HG02943 (cell line): ENCODE data around the gene SHISA7.

Source experiments
- ATAC-seq: cut with Tn5 transposase; IDR thresholded peaks from one replicate; pipeline ENCODE4 v1.9.1; 2021; ENCODE audit warnings: mild to moderate bottlenecking, low read depth, moderate library complexity; ENCODE audit not compliant: unreplicated experiment

The SHISA7 gene

DNA sequence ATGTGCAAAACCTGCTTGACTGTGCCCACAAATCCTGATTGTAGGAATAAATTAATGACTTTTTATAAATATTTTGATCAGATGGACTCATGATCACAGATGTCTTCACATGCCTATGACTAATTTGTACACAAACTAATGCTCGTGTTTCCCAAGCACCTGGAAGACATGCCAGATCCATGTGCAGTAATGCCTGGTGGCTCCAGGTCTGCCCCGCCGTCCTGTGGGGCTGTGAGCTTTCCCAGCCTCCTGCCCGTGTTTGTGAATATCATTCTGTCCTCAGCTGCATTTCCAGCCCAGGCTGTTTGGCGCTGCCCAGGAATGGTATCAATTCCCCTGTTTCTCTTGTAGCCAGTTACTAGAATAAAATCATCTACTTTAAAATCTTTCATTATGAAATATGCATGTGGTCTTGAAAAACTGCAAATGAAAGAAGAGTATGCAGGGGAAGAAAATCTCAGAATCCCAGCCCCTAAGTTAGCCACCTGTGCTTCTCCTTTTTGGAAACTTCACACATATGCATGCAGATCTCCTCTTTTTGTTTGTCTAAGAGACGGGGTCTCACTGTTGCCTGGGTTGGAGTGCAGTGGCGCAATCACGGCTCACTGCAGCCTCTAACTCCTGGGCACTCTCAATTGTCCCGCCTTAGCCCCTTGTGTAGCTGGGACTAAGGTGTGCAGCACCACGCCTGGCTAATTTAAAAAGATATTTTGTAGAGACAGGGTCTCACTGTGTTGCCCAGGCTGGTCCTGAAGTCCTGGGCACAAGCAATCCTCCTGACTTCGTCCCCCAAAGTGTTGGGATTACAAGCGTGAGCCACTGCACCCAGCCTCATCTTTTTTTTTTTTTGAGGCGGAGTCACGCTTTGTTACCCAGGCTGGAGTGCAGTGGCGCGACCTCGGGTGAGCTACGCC is 51.1 kb downstream of the SHISA7 start:
- ATAC-seq, result no peak

DNA sequence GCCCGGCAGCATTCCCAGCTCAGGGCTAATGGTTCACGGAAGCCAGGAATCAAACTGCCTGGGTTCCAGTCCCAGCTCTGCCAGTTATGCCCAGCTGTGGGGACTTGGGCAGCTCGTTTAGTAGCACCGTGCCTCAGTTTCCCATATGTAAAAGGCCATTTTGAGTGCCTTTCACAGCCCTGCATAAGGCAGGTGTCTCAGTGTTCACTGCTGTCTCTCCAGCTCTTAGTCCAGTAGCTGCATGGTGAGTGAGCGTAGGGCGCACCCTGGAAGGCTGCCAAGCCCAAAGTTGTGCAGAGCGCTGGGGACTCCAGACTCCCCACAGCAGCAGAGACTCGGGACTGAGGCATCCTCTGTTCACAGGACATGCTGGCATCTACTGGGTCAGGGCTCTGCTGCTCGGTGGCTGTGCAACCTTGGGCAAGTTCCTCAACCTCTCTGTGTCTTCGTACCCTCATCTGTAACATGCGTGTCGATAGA is 51.9 kb downstream of the SHISA7 start:
- ATAC-seq, result no peak

DNA sequence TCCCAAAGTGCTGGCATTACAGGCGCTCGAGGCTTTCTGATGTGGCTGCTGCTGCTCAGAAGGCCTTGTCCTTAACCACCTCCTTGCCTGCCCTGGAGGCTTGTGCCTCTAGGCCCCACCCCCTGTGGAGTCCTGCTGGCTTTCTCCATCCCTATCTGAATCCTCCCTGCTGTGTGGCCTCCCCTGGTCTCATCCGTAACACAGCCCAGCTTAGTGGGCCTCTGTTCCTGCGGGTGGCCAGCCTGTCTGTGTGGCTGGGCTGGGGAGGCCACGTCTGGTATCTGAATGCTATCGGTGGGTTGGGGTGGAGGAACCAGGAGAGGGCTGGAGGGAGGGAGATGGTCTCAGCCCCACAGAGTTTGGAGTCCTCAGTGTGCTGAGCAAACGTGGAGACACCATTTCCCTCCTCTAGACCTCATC is 52.6 kb downstream of the SHISA7 start:
- no peak for ATAC-seq

DNA sequence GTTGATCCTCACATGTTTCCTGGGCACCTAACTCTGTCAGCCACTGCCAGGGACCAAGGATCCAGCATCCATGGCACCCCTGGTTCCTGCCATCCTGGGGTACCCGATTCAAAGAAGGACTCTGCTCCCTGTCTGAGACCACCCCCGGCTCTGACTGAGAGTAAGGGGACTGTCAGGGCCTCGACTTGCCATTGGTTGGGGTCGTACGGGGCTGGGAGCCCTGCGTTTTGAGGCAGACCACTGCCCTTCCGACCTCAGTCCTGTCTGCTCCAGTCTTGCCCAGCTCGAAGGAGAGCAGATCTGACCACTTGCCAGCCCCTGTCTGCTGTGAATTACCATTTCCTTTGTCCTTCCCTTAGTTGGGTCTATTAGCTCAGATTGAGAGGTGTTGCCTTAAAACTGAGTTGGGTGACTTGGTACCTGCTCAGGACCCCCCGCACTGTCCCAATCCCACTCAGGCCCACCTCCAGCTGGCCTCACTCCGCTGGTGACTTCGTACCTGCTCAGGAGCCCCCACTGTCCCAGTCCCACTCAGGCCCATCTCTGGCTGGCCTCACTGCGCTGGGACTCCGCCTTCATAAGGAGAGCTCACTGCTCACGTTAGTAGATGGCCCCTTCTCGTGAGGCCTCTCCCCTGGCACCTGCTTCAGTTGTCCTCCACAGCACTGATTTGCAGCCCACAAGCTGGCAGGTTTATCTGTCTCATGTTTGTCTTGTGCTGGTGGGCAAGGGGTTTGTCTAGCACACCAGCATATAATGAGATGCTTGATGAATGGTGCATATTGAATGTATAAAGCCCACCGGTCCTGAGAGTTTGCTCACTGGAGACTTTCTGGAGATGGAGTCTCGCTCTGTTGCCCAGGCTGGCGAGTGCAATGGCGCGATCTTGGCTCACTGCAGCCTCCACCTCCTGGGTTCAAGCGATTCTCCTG is 53.4 kb downstream of the SHISA7 start:
- ATAC-seq, result no peak

DNA sequence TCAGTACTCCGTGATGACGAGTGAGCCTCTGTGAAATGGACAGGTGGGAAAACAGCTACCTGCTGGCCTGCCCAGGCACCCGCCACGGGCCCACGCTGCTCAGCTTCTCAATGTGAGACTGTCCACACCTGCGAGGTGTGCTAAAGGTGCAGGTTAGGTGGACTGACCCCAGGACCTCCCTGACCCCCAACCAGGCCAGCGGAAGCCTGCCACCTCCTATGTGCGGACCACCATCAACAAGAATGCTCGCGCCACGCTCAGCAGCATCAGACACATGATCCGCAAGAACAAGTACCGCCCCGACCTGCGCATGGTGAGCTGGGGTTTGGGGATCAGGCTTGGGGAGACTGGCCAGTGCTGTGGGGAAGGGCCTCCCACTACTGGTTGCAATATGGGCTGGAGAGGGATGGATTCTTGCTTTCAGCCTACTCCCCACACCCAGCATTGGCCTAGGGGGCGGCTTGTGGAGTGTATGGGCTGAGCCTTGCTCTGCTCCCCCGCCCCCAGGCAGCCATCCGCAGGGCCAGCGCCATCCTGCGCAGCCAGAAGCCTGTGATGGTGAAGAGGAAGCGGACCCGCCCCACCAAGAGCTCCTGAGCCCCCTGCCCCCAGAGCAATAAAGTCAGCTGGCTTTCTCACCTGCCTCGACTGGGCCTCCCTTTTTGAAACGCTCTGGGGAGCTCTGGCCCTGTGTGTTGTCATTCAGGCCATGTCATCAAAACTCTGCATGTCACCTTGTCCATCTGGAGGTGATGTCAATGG is 55.2 kb downstream of the SHISA7 start:
- no peak for ATAC-seq

DNA sequence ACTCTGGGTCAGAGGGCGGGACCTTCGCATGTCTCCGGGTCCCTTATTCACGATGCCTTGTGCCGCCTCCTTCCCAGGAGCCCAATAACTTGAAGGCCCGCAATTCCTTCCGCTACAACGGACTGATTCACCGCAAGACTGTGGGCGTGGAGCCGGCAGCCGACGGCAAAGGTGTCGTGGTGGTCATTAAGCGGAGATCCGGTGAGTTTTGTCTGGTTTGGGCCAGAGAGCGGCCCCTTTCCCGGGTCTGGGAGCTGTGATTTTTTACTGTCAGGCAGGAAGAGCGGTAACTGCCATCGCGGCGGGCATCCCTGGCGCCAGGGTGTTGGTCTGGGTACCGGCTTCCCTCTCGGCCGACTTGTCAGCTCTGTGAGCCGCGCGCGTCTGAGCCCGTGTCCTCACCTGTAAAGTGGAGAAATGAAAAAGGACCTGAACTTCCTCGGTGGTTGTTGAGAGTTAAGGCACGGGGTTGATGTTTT is 56.6 kb downstream of the SHISA7 start:
- no peak for ATAC-seq

DNA sequence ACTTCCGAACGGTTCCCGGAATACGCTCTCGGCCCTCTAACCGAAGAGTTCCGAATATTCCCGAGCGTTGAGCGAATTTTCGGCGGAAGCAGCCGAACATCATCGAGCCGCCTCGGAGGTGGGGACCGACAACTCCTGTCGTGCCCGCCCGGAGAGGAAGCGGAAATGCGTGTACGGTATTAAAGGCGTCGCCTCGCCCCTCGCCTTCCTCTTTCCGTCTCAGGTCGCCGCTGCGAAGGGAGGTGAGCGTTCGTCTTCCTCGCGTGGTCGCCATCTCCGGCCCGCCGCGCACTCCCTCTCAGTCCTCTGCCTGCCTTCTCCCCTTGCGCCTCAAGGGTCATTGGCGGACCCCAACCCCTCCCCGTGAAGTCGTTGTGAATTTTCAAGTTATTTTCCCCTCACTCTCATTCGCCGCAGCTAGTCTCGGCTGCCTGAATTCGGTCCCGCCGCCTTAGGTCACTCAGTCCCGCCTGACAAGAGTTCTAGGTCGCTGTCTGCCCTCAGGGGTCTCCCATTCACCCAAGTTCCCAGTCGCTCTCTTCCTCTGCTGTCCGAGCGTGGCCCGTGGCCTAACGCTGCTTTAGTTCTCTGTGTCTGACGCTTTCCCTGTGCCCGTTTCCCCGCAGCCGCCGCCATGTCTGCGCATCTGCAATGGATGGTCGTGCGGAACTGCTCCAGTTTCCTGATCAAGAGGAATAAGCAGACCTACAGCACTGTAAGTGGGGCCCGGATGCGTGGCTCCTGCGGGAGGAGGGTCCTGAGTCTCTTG is 57.2 kb downstream of the SHISA7 start, which contains the start of gene RPL28:
RPL28 (plus strand) TSS at position 209 of the 769 bp plus-strand sequence; CDS start at position 635, 426 bp downstream.
- peak; percentile 55 for ATAC-seq

DNA sequence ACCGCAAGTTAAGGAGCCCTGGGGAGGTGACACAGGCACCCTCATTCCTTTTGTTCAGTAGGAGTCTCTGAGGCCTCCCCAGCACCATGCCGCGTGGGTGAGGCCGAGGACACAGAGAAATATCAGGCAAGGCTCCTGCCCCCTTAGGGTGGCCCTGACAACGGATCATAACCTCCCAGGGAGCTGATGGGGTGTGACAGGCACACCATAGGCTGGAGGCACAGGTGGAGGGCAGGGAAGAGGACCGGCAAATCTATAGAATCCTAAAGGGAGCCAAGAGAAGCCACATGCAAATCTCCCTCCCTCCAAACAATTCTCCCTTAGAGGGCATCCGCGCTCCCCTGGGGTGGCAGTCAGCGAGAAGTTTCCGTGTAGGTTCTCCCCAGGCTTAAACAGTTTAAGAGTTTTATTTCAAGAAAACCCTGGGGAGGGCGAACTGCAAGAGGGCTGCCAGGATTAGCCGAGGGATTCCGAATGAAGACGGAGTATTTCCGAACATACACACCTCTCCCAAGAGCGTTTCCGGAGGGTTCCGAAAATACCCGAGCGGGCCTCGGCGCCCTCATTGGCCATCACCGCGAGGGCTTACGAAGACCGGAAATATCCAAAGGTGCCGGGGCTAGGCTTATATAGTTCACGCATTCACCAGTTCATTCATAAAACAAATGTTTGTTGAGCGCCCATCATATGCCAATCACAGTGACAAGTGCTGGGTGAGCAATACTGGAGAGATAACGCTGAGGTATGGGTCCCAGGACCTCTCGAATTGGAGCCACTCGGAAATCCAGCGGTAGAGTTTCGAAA is 58.0 kb downstream of the SHISA7 start:
- peak; percentile 56 for ATAC-seq

DNA sequence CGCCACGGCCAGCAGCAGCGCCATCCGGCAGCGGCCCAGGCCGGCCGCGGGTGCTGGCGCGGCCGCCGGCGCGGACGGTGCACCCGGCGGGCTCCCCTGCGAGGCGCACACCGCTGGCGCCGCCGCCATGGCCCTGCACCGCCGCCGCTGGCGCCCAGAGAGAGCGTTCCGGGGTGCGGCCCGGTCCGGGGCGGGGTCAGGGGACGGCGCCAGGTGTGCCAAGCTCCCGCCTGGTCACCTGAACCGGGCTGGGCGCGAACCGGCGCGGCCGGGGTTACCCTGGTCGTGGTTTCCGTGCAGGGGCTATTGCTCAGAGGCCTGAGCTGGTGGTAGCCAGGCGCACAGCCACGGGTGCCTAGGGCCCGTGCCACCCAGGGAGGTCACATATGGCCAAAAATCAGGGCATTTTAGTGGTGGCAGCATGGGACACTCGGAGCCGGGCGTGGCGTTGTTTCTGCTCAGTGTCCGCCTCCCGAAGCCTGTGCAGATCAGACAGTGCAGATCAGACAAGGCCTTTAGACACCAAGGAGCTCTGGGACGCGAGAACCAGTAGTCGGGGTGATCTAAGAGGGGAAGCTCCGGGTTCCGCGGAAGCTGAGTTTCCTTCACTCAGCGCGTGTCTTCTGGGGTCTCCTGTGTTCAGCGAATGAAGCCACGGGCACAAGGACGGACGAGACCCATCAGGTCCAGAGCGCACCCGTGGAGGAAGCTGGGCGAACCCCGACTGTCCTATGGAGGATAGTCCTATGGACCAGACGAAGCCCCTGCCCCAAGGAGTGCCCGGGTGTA is 58.8 kb downstream of the SHISA7 start, which contains the start of gene TMEM238:
TMEM238 (minus strand) TSS at position 162 of the 789 bp plus-strand sequence; CDS start at position 129, 33 bp downstream.
- ATAC-seq, result no peak

DNA sequence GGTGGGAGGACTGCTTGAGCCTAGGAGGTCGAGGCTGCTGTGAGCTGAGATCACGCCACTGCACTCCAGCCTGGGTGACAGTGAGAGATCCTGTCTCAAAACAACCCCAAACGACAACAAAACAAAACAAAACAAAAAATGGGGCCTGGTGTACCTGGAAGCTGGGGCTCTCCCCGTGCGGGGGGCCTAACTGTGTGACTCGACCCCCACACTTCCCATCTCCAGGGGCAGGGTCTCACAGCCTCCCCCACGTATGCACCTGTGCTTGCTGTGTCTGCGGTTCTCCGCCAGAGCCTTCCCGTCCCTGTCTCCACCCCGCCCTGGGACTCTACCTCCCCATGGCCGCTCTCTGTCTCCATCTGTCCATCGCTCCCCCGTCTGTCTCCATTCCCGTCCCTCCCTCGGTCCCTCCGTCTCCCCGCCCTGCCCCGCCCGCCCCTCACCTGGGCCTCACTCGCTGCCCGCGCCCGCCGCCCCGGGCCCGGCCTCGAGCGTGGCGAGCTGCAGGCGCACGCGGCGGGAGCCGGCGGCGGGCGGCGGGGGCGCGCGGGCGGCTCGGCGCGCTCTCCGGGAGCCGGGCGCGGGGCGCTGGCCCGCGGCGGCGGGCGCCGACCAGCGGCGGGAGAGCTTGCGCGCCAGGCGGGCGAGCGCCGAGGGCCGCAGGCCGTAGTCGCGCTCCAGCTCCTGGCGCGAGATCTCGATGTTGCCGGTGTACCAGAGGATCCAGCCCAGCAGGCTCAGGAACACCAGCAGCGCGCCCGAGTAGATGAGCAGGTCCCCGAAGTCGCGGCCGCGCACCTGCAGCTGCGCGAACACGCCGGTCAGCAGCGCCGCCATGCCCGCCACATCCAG is 59.6 kb downstream of the SHISA7 start:
- no peak for ATAC-seq

DNA sequence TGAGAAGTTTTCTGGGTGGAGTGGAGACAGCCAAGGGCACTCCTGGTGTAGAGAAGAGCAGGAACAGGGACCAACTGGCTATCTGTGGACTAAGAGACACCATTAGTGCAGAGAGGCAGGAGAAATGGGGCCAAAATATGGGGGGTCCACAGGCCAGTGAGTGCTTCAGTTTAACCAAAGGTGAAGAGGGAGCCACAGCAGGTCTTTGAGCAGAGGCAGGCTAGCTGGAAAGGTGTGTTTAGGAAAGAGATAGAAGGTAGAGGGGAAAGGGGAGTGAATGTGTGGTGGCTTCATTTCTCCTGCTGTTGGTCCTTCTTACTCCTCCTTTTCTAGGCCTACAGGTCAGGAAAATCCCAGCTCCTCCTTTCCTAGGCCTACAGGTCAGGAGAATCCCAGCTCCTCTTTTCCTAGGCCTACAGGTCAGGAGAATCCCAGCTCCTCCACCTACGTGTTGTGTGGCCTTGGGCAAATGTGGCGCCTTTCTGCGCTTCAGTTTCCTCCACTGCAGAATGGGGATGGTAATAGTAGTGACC is 60.5 kb downstream of the SHISA7 start:
- no peak for ATAC-seq

DNA sequence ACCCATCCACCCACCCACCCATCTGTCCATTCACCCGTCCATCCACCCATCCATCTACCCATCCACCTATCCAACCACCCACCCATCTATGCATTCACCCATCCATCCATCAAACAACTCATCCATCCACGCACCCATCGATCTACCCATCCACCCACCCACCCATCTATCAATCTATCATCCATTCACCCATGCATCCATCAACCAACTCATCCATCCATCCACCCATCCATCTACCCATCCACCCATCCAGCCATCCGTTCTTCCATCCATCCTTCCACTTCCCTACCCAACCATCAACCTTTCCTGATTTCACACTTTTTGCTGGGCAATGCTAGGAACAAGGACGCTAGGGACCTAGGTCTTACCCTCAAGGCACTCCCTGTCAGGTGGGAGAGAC is 61.1 kb downstream of the SHISA7 start:
- no peak for ATAC-seq

DNA sequence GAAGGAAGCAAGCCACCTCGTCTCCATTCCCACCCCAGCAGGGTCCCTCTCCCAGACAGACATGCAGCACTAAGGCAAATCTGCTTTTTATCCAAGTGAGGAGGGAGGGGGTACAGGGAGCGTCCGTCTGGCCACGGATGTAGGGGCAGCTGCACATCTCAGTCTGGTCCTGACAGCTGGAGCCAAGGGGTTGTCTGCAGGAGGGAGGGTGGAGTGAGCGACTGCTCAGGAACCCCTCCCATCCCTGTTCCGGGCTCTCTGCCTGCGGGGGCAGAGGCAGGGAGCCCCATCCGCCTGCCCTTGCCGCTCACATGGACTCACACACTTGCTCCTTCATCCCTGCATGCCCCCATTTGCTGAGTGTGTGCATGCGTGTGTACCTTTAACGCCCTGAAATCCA is 63.9 kb downstream of the SHISA7 start:
- no peak for ATAC-seq
